Fibroblast of lung (primary cell): Measurements from ENCODE around the gene LRRK1. TPM values are rescaled to one million over a fixed set of nuclear protein-coding genes. Genes with fewer than 3 reads are reported as not detected.

Experiments
- DNase-seq, 2 donors: peaks; one replicate each; pipeline versions ENCODE4 v3.0.0 to v3.0.0-alpha.2; 2010; ENCODE audit warnings: low read depth in 2 of 2
- H2AFZ ChIP-seq: 2 replicates; pipeline ENCODE4 v1.5.1; 2012; ENCODE audit warnings: low read length, control low read depth, inconsistent platforms
- H3K27ac ChIP-seq: 2 replicates; pipeline ENCODE4 v1.5.1; 2011; ENCODE audit warnings: low read length, control low read depth; ENCODE audit not compliant: insufficient read depth
- H3K27me3 ChIP-seq: 2 replicates; pipeline ENCODE4 v1.5.1; 2011; ENCODE audit warnings: mild to moderate bottlenecking, low read length; ENCODE audit not compliant: control insufficient read depth, insufficient read depth
- H3K36me3 ChIP-seq: 2 replicates; pipeline ENCODE4 v1.5.1; 2011; ENCODE audit warnings: low read length; ENCODE audit not compliant: control insufficient read depth, insufficient read depth
- H3K4me1 ChIP-seq: 2 replicates; pipeline ENCODE4 v1.5.1; 2011; ENCODE audit warnings: low read length; ENCODE audit not compliant: control insufficient read depth, insufficient read depth; ENCODE audit errors: extremely low read depth
- H3K4me2 ChIP-seq: 2 replicates; pipeline ENCODE4 v1.5.1; 2011; ENCODE audit warnings: low read length, control low read depth; ENCODE audit not compliant: insufficient read depth; ENCODE audit errors: extremely low read depth
- H3K4me3 ChIP-seq, 4 experiments: fragments of 200-600 bp in 1 of 4; sonication (generic) in 1 of 4; replicated peaks in 1 of 4; 2 replicates each; pipeline ENCODE4 v1.5.1; 2011 to 2016; ENCODE audit warnings: low read length in 4 of 4, low read depth in 3 of 4, mild to moderate bottlenecking in 3 of 4, control low read depth in 2 of 4, inconsistent platforms in 1 of 4, mixed read lengths in 1 of 4; ENCODE audit not compliant: insufficient read depth in 1 of 4; ENCODE audit errors: control extremely low read depth in 1 of 4
- H3K79me2 ChIP-seq: 2 replicates; pipeline ENCODE4 v1.5.1; 2012; ENCODE audit warnings: mild to moderate bottlenecking, low read length, inconsistent platforms; ENCODE audit not compliant: control insufficient read depth, insufficient read depth
- H3K9ac ChIP-seq: 2 replicates; pipeline ENCODE4 v1.5.1; 2011; ENCODE audit warnings: mild to moderate bottlenecking, low read length, control low read depth; ENCODE audit not compliant: insufficient read depth
- H3K9me3 ChIP-seq: 2 replicates; pipeline ENCODE4 v1.5.1; 2012; ENCODE audit warnings: low read depth, low read length; ENCODE audit not compliant: control insufficient read depth, insufficient read depth
- H4K20me1 ChIP-seq: 2 replicates; pipeline ENCODE4 v1.5.1; 2011; ENCODE audit warnings: low read length; ENCODE audit not compliant: control insufficient read depth, insufficient read depth; ENCODE audit errors: extremely low read depth
- CTCF ChIP-seq, 2 donors: IDR thresholded peaks in 1 of 2; conservative IDR thresholded peaks in 1 of 2; 1 replicate in 1 of 2; 2 replicates in 1 of 2; pipeline ENCODE4 v1.5.1; 2011 to 2012; ENCODE audit warnings: low read length in 2 of 2, control low read depth in 1 of 2, inconsistent platforms in 1 of 2, low read depth in 1 of 2, mild to moderate bottlenecking in 1 of 2
- EZH2 ChIP-seq: IDR thresholded peaks from 2 replicates; pipeline ENCODE4 v1.5.1; 2012; ENCODE audit warnings: low read length, control low read depth, mild to moderate bottlenecking; ENCODE audit errors: missing control alignments
- polyA plus RNA-seq, 2 donors: library from polyadenylated mRNA; depleted of rRNA in 1 of 2; stranded (reverse) in 1 of 2; unstranded in 1 of 2; fragments of >200 nt; gene quantifications; 2 replicates each; pipeline ENCODE4 v1.2.1, GENCODE V29; 2011 to 2012; ENCODE audit warnings: missing spikeins in 1 of 2
- total RNA-seq: library from RNA; depleted of rRNA; stranded (reverse); fragments of >200 nt; gene quantifications from 2 replicates; pipeline ENCODE4 v1.2.1, GENCODE V29; 2014

Gene LRRK1
- total and polyA plus RNA-seq, 2 donors (not counting 1 experiment from before 2014, with no cell fraction given): 3.8 to 12.2 TPM

- no peak for DNase-seq
- Histone ChIP-seq H2AFZ (no peak overlapping the region), H3K4me2 (no peak overlapping the region), H3K36me3 (peaks cover 2% of the 10 kb centered on the region), H3K4me3 (no peak overlapping the region), H3K9me3 (no peaks in the 10 kb centered on the region), H4K20me1 (no peaks in the 10 kb centered on the region), H3K79me2 (no peaks in the 10 kb centered on the region), H3K27ac (no peak overlapping the region), H3K27me3 (no peaks in the 10 kb centered on the region), H3K4me1 (peaks cover 5% of the 10 kb centered on the region), H3K9ac (no peak overlapping the region)
- TF ChIP-seq CTCF (conservative IDR thresholded peaks at IDR 0.05 in 1 of 2, IDR thresholded peaks at IDR 0.05 in 1 of 2; ENCODE audit: low read depth in 1 of 2, low read length in 2 of 2) (no peak), EZH2 (no peak)
Measured at GRCh38 chr15:101019366-101019896, 100.3 kb downstream of the LRRK1 start.

- no peak for TF ChIP-seq EZH2
- TF ChIP-seq CTCF (conservative IDR thresholded peaks at IDR 0.05 in 1 of 2, IDR thresholded peaks at IDR 0.05 in 1 of 2; ENCODE audit: low read depth in 1 of 2, low read length in 2 of 2): no peak
- H3K9ac ChIP-seq: no peak overlapping the region
- peaks cover 5% of the 10 kb centered on the region for H3K4me1 ChIP-seq
- H3K4me3 ChIP-seq: no peak overlapping the region
- no peak overlapping the region for H2AFZ ChIP-seq
- H3K27ac ChIP-seq: no peak overlapping the region
- H3K27me3 ChIP-seq: no peaks in the 10 kb centered on the region
- H3K36me3 ChIP-seq: peaks cover 1% of the 10 kb centered on the region
- no peak for DNase-seq
- H3K79me2 ChIP-seq: no peaks in the 10 kb centered on the region
- H3K4me2 ChIP-seq: no peak overlapping the region
- no peaks in the 10 kb centered on the region for H3K9me3 ChIP-seq
- H4K20me1 ChIP-seq: no peaks in the 10 kb centered on the region
Measured at GRCh38 chr15:101020451-101020850, 101.3 kb downstream of the LRRK1 start.

GRCh38 chr15:101020945-101021344, 101.8 kb downstream of the LRRK1 start:
- H3K4me1 ChIP-seq: peaks cover 5% of the 10 kb centered on the region
- DNase-seq: no peak
- H3K4me2 ChIP-seq: no peak overlapping the region
- no peaks in the 10 kb centered on the region for H3K79me2 ChIP-seq
- no peaks in the 10 kb centered on the region for H4K20me1 ChIP-seq
- H3K27me3 ChIP-seq: no peaks in the 10 kb centered on the region
- H3K4me3 ChIP-seq: no peak overlapping the region
- H3K27ac ChIP-seq: no peak overlapping the region
- no peaks in the 10 kb centered on the region for H3K36me3 ChIP-seq
- no peaks in the 10 kb centered on the region for H3K9me3 ChIP-seq
- TF ChIP-seq CTCF (conservative IDR thresholded peaks at IDR 0.05 in 1 of 2, IDR thresholded peaks at IDR 0.05 in 1 of 2; ENCODE audit: low read depth in 1 of 2, low read length in 2 of 2) (no peak), EZH2 (no peak)
- H2AFZ ChIP-seq: no peak overlapping the region
- H3K9ac ChIP-seq: no peak overlapping the region
